PC-3 (cell line): ENCODE measurements around the gene C12orf76. TPM values are rescaled to one million over a fixed set of nuclear protein-coding genes. Genes with fewer than 3 reads are reported as not detected.

ENCODE experiments used
- ATAC-seq: fragments of 200-7000 bp; cut with Tn5 transposase; 2 replicates; pipeline ENCODE4 v1.9.1; 2020; ENCODE audit warnings: mild to moderate bottlenecking, moderate library complexity
- BruUV-seq: library from RNA; stranded (reverse); fragments of 400-500 nt; replicated peaks from 2 replicates; lab custom pipeline; 2021; lab: Mats Ljungman, UMichigan
- CTCF ChIA-PET: fragments of 300-600 bp; sonication (Branson Sonifier 250); formaldehyde crosslinking; loops from one replicate; lab custom pipeline; 2022; ENCODE audit warnings: antibody characterized with exemption; lab: Charles Lee
- POLR2A ChIA-PET: fragments of 300-600 bp; sonication (Branson Sonifier 250); formaldehyde crosslinking; loops from one replicate; lab custom pipeline; 2022; ENCODE audit warnings: antibody characterized with exemption; ENCODE audit not compliant: unreplicated experiment; lab: Charles Lee
- DNase-seq: peaks from one replicate; pipeline ENCODE4 v3.0.0-alpha.2; 2015
- H2AFZ ChIP-seq: fragments of 300-600 bp; sonication (generic); 2 replicates; pipeline ENCODE4 v1.6.0; 2016; ENCODE audit warnings: antibody characterized with exemption, low read length
- H3F3A ChIP-seq: fragments of 300-600 bp; sonication (generic); one replicate; pipeline ENCODE4 v1.6.0; 2017; ENCODE audit warnings: antibody characterized with exemption, low read length, control low read depth, mild to moderate bottlenecking; ENCODE audit not compliant: unreplicated experiment
- H3K27ac ChIP-seq: fragments of 300-600 bp; sonication (generic); 2 replicates; pipeline ENCODE4 v1.5.1; 2016; ENCODE audit warnings: mild to moderate bottlenecking, low read length
- H3K27me3 ChIP-seq: fragments of 300-600 bp; sonication (generic); 2 replicates; pipeline ENCODE4 v1.6.1; 2016; ENCODE audit warnings: low read length, mixed read lengths
- H3K36me3 ChIP-seq: fragments of 300-600 bp; sonication (generic); 2 replicates; pipeline ENCODE4 v1.6.1; 2016; ENCODE audit warnings: low read depth, mixed run types, low read length, mixed read lengths
- H3K4me1 ChIP-seq: fragments of 300-600 bp; sonication (generic); 2 replicates; pipeline ENCODE4 v1.5.1; 2016; ENCODE audit warnings: low read length; ENCODE audit not compliant: insufficient read depth
- H3K4me2 ChIP-seq: fragments of 300-600 bp; sonication (generic); 2 replicates; pipeline ENCODE4 v1.6.0; 2016; ENCODE audit warnings: low read length
- H3K4me3 ChIP-seq: fragments of 300-600 bp; sonication (generic); 2 replicates; pipeline ENCODE4 v1.5.1; 2016; ENCODE audit warnings: mild to moderate bottlenecking, low read length, mixed read lengths
- H3K79me2 ChIP-seq: fragments of 300-600 bp; sonication (generic); 2 replicates; pipeline ENCODE4 v1.6.1; 2017; ENCODE audit warnings: low read length, mixed read lengths
- H3K9ac ChIP-seq: fragments of 300-600 bp; sonication (generic); 2 replicates; pipeline ENCODE4 v1.6.0; 2016; ENCODE audit warnings: mild to moderate bottlenecking, low read length
- H3K9me2 ChIP-seq: fragments of 300-600 bp; sonication (generic); replicated peaks from 2 replicates; pipeline ENCODE4 v1.6.1; 2016; ENCODE audit warnings: mixed run types, low read length, mixed read lengths
- H3K9me3 ChIP-seq: fragments of 300-600 bp; sonication (generic); 2 replicates; pipeline ENCODE4 v1.6.1; 2016; ENCODE audit warnings: low read length, mixed read lengths
- H4K20me1 ChIP-seq: fragments of 300-600 bp; sonication (generic); 2 replicates; pipeline ENCODE4 v1.6.1; 2016; ENCODE audit warnings: low read length, mixed read lengths
- CTCF ChIP-seq: fragments of 300-600 bp; sonication (generic); conservative IDR thresholded peaks from 2 replicates; pipeline ENCODE4 v1.5.1; 2017; ENCODE audit warnings: antibody characterized with exemption, low read depth, mild to moderate bottlenecking, low read length
- EZH2 ChIP-seq: fragments of 300-600 bp; sonication (generic); IDR thresholded peaks from one replicate; pipeline ENCODE4 v1.6.1; 2017; ENCODE audit warnings: antibody characterized with exemption, mild to moderate bottlenecking, low read length; ENCODE audit not compliant: unreplicated experiment
- EZH2phosphoT487 ChIP-seq: fragments of 300-600 bp; sonication (generic); IDR thresholded peaks from 2 replicates; pipeline ENCODE4 v1.6.1; 2018; ENCODE audit warnings: mild to moderate bottlenecking, antibody characterized with exemption, low read length, borderline replicate concordance
- intact Hi-C: fragments of 100-400 bp; cut with micrococcal nuclease; formaldehyde crosslinking; loops from 2 replicates; pipeline ENCODE4 v1.9.0; 2023
- total RNA-seq: library from RNA; depleted of rRNA; stranded (reverse); fragments of >200 nt; gene quantifications from 2 replicates; pipeline ENCODE4 v1.2.3, GENCODE V29; 2014

Gene C12orf76
- total RNA-seq, 1 experiment from 2014 or later, result 6.7 TPM

DNA sequence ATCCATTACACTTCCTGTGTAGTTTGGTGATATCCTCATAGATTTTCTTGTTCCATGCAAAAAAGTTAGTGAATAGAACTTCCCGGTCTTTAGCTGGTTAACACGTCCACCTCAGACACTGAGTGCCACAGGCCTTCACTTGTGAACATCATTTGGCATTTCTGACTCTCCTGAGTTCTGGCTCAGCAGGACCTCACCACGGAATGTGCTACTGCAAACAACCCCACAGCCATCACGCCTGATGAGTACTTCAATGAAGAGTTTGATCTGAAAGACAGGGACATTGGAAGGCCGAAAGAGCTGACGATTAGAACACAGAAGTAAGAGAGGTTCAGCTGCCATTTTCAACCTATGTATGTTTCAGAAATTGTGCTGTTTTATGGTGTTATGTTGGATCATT lies 20.0 kb downstream of the C12orf76 start:
- Histone ChIP-seq H3K9me3 (no peaks in the 10 kb centered on the region), H3K27me3 (no peaks in the 10 kb centered on the region), H3K9me2 (no peaks in the 10 kb centered on the region), H3K4me3 (no peak overlapping the region), H3F3A (no peaks in the 10 kb centered on the region), H3K79me2 (no peaks in the 10 kb centered on the region), H3K4me1 (peaks cover 17% of the 10 kb centered on the region), H3K36me3 (peaks cover 51% of the 10 kb centered on the region), H2AFZ (no peak overlapping the region), H4K20me1 (no peaks in the 10 kb centered on the region), H3K4me2 (no peak overlapping the region), H3K9ac (no peak overlapping the region), H3K27ac (no peak overlapping the region)
- no peak for ATAC-seq
- no TSS peak for BruUV-seq
- TF ChIP-seq EZH2, result no peak
- no peak for TF ChIP-seq EZH2phosphoT487
- no peak for TF ChIP-seq CTCF
- ChIA-PET POLR2A (no interaction called here), CTCF (interaction anchor here (0.6 kb wide), 1 partner anchor 61 kb away, joined by 3 read pairs; no protein-coding TSS in a partner anchor)
- no peak for DNase-seq
- intact Hi-C loops, result no loop called here

DNA sequence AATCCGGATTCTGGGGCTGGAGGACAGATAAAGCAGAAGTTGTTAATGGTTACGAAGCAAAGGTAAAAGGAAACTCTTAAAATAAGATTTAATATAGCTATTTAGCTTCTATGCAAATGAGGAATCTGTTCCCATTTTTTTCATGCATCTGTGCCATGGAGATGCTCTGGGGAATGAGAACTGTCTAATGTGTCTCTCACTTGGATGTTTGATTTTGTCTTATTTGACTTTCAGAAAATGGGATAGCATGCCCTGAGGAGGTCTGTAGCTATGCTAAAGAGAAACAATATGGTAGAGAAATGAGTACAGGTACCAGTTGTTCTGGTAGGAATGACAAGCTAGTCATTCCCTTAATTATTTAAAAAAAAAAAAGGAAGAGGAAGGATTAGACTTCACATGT lies 24.3 kb downstream of the C12orf76 start:
- Histone ChIP-seq H3K79me2 (no peaks in the 10 kb centered on the region), H3K27ac (no peak overlapping the region), H3K9me3 (no peaks in the 10 kb centered on the region), H4K20me1 (no peaks in the 10 kb centered on the region), H3F3A (no peaks in the 10 kb centered on the region), H2AFZ (no peak overlapping the region), H3K4me1 (peaks cover 21% of the 10 kb centered on the region), H3K4me3 (no peak overlapping the region), H3K4me2 (no peak overlapping the region), H3K27me3 (no peaks in the 10 kb centered on the region), H3K36me3 (peaks cover 61% of the 10 kb centered on the region), H3K9me2 (no peaks in the 10 kb centered on the region), H3K9ac (no peak overlapping the region)
- CTCF ChIA-PET, result interaction anchor here (0.7 to 1.2 kb wide), 4 partner anchors 19 to 407 kb away, joined by 3 to 10 read pairs (median 4); no protein-coding TSS in a partner anchor
- DNase-seq, result no peak
- BruUV-seq, result no TSS peak
- ATAC-seq, result no peak
- TF ChIP-seq CTCF, result no peak
- no peak for TF ChIP-seq EZH2
- no peak for TF ChIP-seq EZH2phosphoT487
- intact Hi-C loops, result no loop called here
- POLR2A ChIA-PET, result interaction anchor here (0.5 to 0.6 kb wide), 3 partner anchors 15 to 503 kb away, joined by 3 to 4 read pairs (median 3); no protein-coding TSS in a partner anchor

DNA sequence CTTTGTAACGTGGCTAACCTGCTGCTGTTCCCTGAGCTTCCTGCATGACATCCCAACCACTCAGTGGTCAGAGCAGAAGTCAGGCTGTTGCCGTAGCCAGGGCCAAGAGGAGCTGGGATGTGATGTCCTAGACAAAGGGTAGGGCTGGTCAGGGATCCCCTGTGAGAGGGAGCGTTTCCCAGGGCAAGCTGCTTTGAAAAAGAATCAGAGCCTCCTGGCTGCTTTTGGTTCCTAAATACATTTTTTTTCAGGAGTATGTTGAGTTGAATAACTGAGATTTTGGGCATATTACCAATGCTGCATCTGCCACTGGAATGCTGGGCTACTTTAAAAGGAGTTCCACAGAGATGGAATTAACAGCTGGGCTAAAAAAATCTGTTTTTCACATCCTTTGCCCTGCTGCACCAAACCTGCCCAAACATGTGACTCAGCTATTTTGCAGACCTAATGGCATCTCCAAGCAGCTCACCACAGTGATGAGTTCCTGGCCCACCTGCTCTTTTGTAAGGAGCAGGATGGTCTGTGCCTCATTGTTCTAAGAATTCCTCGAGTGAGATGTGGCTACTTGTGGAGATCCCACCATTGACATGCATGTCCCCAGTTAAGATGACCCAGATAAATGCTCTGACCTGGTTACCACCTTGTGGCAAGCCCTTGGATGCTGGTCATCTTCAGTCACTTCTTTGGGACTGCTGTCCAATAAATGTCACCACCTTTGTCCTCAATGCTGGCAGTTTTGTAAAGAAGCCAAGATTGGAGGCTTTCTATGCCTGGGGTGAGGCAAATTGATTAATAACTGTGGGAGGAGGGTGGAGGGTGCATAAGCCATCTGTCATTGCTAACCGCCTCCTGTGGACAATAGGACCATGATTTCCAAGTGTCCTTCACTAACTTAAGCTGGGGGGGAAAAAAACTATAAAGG lies 25.0 kb downstream of the C12orf76 start:
- Histone ChIP-seq H3K4me1 (peaks cover 21% of the 10 kb centered on the region), H4K20me1 (no peaks in the 10 kb centered on the region), H3K4me2 (no peak overlapping the region), H3K27ac (no peak overlapping the region), H3K9ac (no peak overlapping the region), H3K9me3 (no peaks in the 10 kb centered on the region), H3K36me3 (peaks cover 64% of the 10 kb centered on the region), H3K9me2 (no peaks in the 10 kb centered on the region), H3K27me3 (no peaks in the 10 kb centered on the region), H3K79me2 (no peaks in the 10 kb centered on the region), H3F3A (no peaks in the 10 kb centered on the region), H2AFZ (no peak overlapping the region), H3K4me3 (no peak overlapping the region)
- CTCF ChIA-PET, result interaction anchor here (0.7 kb wide), 1 partner anchor 18 kb away, joined by 3 read pairs; no protein-coding TSS in a partner anchor
- DNase-seq (no peak), ATAC-seq (no peak)
- no peak for TF ChIP-seq EZH2
- no peak for TF ChIP-seq CTCF
- no peak for TF ChIP-seq EZH2phosphoT487
- BruUV-seq, result no TSS peak
- POLR2A ChIA-PET, result interaction anchor here (0.6 kb wide), 1 partner anchor 16 kb away, joined by 3 read pairs; no protein-coding TSS in a partner anchor
- intact Hi-C loops, result no loop called here
